D721Med (cell line): ENCODE measurements around the gene MPP4.

ENCODE experiments used
- DNase-seq: peaks from one replicate; pipeline ENCODE4 v3.0.0; 2011; ENCODE audit warnings: low spot score; ENCODE audit not compliant: insufficient read length
- FAIRE-seq: peaks from 2 replicates; lab custom pipeline; 2011; peaks lifted over from hg19 to GRCh38; lab: Jason Lieb, UNC
- TF ChIP-seq, protein P1 (sequence below): IDR thresholded peaks from 2 replicates; pipeline ENCODE4 v1.5.1; 2012; ENCODE audit warnings: mild to moderate bottlenecking, control low read depth; ENCODE audit not compliant: insufficient read depth; ENCODE audit errors: missing control alignments

The MPP4 gene

GRCh38 chr2:201633661-201634249 lies 64.7 kb downstream of the MPP4 start:
- DNase-seq (no peak), FAIRE-seq (no peak)

DNA sequence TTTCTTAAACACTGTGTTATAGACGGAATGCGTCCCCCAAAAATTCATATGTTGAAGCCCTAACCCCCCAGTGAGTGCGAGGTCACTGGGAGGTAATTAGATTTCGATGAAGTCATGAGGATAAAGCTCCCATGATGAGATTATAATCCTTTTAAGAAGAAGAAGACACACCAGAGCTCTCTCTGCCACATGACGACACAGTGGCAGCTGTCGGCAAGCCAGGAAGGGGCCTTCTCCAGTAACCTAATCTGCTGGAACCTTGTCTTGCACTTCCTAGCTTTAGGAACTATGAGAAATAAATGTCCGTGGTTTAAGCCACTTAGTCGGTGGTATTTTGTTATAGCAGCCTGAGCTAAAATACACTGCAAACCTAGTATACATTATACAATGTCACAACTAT lies 67.4 kb downstream of the MPP4 start:
- FAIRE-seq (peak; percentile 94), DNase-seq (no peak)
- TF ChIP-seq, protein P1, sequence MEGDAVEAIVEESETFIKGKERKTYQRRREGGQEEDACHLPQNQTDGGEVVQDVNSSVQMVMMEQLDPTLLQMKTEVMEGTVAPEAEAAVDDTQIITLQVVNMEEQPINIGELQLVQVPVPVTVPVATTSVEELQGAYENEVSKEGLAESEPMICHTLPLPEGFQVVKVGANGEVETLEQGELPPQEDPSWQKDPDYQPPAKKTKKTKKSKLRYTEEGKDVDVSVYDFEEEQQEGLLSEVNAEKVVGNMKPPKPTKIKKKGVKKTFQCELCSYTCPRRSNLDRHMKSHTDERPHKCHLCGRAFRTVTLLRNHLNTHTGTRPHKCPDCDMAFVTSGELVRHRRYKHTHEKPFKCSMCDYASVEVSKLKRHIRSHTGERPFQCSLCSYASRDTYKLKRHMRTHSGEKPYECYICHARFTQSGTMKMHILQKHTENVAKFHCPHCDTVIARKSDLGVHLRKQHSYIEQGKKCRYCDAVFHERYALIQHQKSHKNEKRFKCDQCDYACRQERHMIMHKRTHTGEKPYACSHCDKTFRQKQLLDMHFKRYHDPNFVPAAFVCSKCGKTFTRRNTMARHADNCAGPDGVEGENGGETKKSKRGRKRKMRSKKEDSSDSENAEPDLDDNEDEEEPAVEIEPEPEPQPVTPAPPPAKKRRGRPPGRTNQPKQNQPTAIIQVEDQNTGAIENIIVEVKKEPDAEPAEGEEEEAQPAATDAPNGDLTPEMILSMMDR, result no peak

More at GRCh38 chr2:201633661-201634249, 64.7 kb downstream of the MPP4 start:
- TF ChIP-seq, protein P1, result no peak

- no peak for FAIRE-seq
- TF ChIP-seq, protein P1, result no peak
- DNase-seq, result no peak
Observed at GRCh38 chr2:201630577-201630976, 67.9 kb downstream of the MPP4 start.

DNA sequence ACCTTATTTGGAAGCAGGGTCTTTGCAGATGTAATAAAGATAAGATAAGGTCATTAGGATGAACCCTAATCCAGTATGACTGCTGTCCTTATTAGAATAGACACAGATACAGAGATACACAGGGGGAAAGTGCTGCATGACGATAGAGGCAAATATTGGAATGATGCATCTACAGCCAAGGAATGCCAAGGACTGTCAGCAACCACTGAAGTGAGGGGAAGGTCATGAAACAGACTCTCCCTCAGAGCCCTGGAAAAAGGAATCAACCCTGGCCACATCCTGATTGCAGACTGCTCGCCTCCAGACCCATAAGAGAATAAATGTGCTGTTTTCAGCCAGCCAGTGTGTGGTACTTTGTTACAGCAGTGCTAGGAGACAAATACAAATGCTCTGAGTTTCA lies 69.9 kb downstream of the MPP4 start:
- no peak for FAIRE-seq
- TF ChIP-seq, protein P1, result no peak
- no peak for DNase-seq

- FAIRE-seq (peak; percentile 38), DNase-seq (no peak)
- TF ChIP-seq, protein P1, result no peak
Observed at GRCh38 chr2:201622306-201622970, 76.0 kb downstream of the MPP4 start.

DNA sequence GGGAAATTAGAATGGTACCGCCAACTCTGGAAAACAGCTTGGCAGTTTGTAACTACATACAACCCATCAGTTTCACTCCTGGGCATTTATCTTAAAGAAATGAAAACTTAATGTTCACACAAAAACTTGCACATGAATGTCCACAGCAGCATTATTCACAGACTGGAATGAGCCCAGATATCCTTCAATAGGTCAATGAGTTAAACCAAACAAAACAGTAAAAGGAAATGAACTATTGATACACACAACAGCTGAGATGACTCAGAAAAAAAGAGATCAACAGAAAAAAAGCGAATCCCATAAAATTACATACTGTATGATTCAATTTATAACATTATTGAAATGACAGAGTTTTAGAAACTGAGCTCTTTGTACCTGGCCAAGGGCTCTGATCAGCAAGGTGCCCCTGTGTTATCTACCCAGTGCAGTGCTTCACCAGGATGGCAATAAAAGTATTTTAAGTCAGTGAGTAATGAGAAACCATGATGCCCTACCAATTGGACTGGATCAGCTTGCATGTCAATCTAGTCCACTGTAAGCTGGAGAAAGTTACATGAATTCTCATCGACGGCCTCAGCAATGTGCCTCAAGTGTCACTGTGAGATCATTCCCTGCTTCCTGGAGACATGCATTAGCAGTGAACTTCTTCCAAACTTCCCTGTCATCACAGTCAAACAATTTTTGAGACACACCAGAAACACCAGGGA lies 77.0 kb downstream of the MPP4 start:
- DNase-seq (no peak), FAIRE-seq (no peak)
- TF ChIP-seq, protein P1, result no peak
